Thyroid gland (tissue), 4 donors: ENCODE results near the gene SLC47A2. TPM values are rescaled to one million over a fixed set of nuclear protein-coding genes. Genes with fewer than 3 reads are reported as not detected.
A peak's percentile ranks its signal among the peaks of the same experiment; 100 is the strongest.

Experiments
- DNase-seq, 2 donors: peaks; one replicate each; pipeline ENCODE4 v3.0.0-alpha.2; 2019
- H3K27ac ChIP-seq, 3 donors: fragments of 200-600 bp; sonication (generic); 1 replicate in 2 of 3; 2 replicates in 1 of 3; pipeline ENCODE4 v1.5.1; 2016 to 2019; ENCODE audit warnings: mild to moderate bottlenecking in 1 of 3, moderate library complexity in 1 of 3
- H3K27me3 ChIP-seq: fragments of 200-600 bp; sonication (generic); one replicate; pipeline ENCODE4 v1.5.1; 2019
- H3K36me3 ChIP-seq, 2 donors: fragments of 200-600 bp; sonication (generic); one replicate each; pipeline ENCODE4 v1.5.1; 2016 to 2019
- H3K4me1 ChIP-seq, 2 donors: fragments of 200-600 bp; sonication (generic); one replicate each; pipeline ENCODE4 v1.5.1; 2017 to 2019
- H3K4me3 ChIP-seq, 3 donors: fragments of 200-600 bp; sonication (generic); replicated peaks in 1 of 3; 1 replicate in 2 of 3; 2 replicates in 1 of 3; pipeline ENCODE4 v1.5.1; 2016; ENCODE audit warnings: mild to moderate bottlenecking in 1 of 3
- H3K9me3 ChIP-seq: fragments of 200-600 bp; sonication (generic); one replicate; pipeline ENCODE4 v1.5.1; 2017
- CTCF ChIP-seq, 6 experiments: fragments of 200-600 bp in 3 of 6; fragments of 450-650 bp in 3 of 6; sonication (generic) in 3 of 6; IDR thresholded peaks; one replicate each; pipeline ENCODE4 v1.5.1; 2016 to 2019; ENCODE audit warnings: antibody characterized with exemption in 6 of 6, mild to moderate bottlenecking in 2 of 6, inconsistent platforms in 1 of 6, moderate library complexity in 1 of 6
- POLR2A ChIP-seq, 2 donors: fragments of 450-650 bp; IDR thresholded peaks; one replicate each; pipeline ENCODE4 v1.6.1; 2017; ENCODE audit warnings: antibody characterized with exemption in 2 of 2, mild to moderate bottlenecking in 2 of 2, moderate library complexity in 1 of 2
- WGBS, 2 donors: methylation state at CpG; one replicate each; pipeline ENCODE4 v1.1.5; 2017; 5-methylcytosine and 5-hydroxymethylcytosine counted together
- intact Hi-C: fragments of 100-400 bp; cut with DNase I; formaldehyde crosslinking; loops from one replicate; pipeline ENCODE4 v1.15.1; 2023
- total RNA-seq, 4 donors: library from RNA; depleted of rRNA; stranded (reverse); fragments of >200 nt; gene quantifications; one replicate each; pipeline ENCODE4 v1.2.3, GENCODE V29; 2016

Gene SLC47A2
- total RNA-seq, 4 donors from 2014 or later, result 0.45 to 1.4 TPM; not detected in 2

GRCh38 chr17:19752216-19753050 lies 36.0 kb upstream of the SLC47A2 start:
- peaks cover 18 to 47% of the 10 kb centered on the region in 2 donors for H3K4me1 ChIP-seq
- H3K4me3 ChIP-seq, result no peak overlapping the region
- H3K9me3 ChIP-seq, result no peaks in the 10 kb centered on the region
- WGBS, 2 donors, result 77 to 87% methylated on average over 14 of the region's 15 CpGs
- H3K27ac ChIP-seq, result peak overlapping the region; percentile 81 to 98 (median 94)
- DNase-seq, result peak in 1 of 2 donors; percentile 21
- TF ChIP-seq CTCF (IDR thresholded peaks at IDR 0.05) (no peak), POLR2A (IDR thresholded peaks at IDR 0.05) (no peak)
- intact Hi-C loops, result no loop called here
- H3K36me3 ChIP-seq, result no peaks in the 10 kb centered on the region
- H3K27me3 ChIP-seq, result no peaks in the 10 kb centered on the region

- H3K4me3 ChIP-seq, result no peak overlapping the region
- peak; percentile 42 to 57 for DNase-seq
- H3K27ac ChIP-seq, result peak overlapping the region in 2 of 3 donors; percentile 94 to 98
- no peaks in the 10 kb centered on the region for H3K36me3 ChIP-seq
- WGBS, 2 donors, result 93% methylated on average over 3 of the region's 3 CpGs
- H3K27me3 ChIP-seq, result no peaks in the 10 kb centered on the region
- H3K9me3 ChIP-seq, result no peaks in the 10 kb centered on the region
- intact Hi-C loops, result no loop called here
- H3K4me1 ChIP-seq, result peaks cover 18 to 47% of the 10 kb centered on the region in 2 donors
- no peak for TF ChIP-seq CTCF (IDR thresholded peaks at IDR 0.05)
- no peak for TF ChIP-seq POLR2A (IDR thresholded peaks at IDR 0.05)
These were observed 34.5 kb upstream of the SLC47A2 start for GRCh38 chr17:19750835-19751234.

GRCh38 chr17:19750020-19750572 lies 33.7 kb upstream of the SLC47A2 start:
- no peak overlapping the region for H3K4me3 ChIP-seq
- intact Hi-C loops, result no loop called here
- H3K27ac ChIP-seq, result peak overlapping the region in 2 of 3 donors; percentile 39 to 49
- H3K36me3 ChIP-seq, result no peaks in the 10 kb centered on the region
- DNase-seq, result peak in 1 of 2 donors; percentile 26
- no peaks in the 10 kb centered on the region for H3K27me3 ChIP-seq
- H3K4me1 ChIP-seq, result peaks cover 21 to 50% of the 10 kb centered on the region in 2 donors
- 95 to 96% methylated on average over 9 of the region's 9 CpGs for WGBS, 2 donors
- TF ChIP-seq POLR2A (IDR thresholded peaks at IDR 0.05) (no peak), CTCF (IDR thresholded peaks at IDR 0.05) (no peak)
- no peaks in the 10 kb centered on the region for H3K9me3 ChIP-seq

GRCh38 chr17:19748807-19749193 lies 32.4 kb upstream of the SLC47A2 start:
- intact Hi-C loops, result no loop called here

More at GRCh38 chr17:19748807-19749193, 32.4 kb upstream of the SLC47A2 start:
- DNase-seq, result no peak
- no peaks in the 10 kb centered on the region for H3K9me3 ChIP-seq
- 81 to 87% methylated on average over 12 to 13 of the region's 13 CpGs for WGBS, 2 donors
- H3K27ac ChIP-seq, result no peak overlapping the region
- H3K4me1 ChIP-seq, result peaks cover 27 to 54% of the 10 kb centered on the region in 2 donors
- TF ChIP-seq CTCF (IDR thresholded peaks at IDR 0.05) (no peak), POLR2A (IDR thresholded peaks at IDR 0.05) (no peak)
- H3K4me3 ChIP-seq, result no peak overlapping the region
- H3K27me3 ChIP-seq, result no peaks in the 10 kb centered on the region
- H3K36me3 ChIP-seq, result no peaks in the 10 kb centered on the region
